GM23338 (cell line): ENCODE data around the gene TEX9. TPM values are rescaled to one million over a fixed set of nuclear protein-coding genes. Genes with fewer than 3 reads are reported as not detected.

Experiments
- ATAC-seq: fragments of 200-7000 bp; cut with Tn5 transposase; 3 replicates; pipeline ENCODE4 v1.9.1; 2020
- DNase-seq: peaks from one replicate; pipeline ENCODE4 v3.0.0-alpha.2; 2015; ENCODE audit warnings: low spot score
- H2AFZ ChIP-seq: fragments of 200-600 bp; sonication (generic); 2 replicates; pipeline ENCODE4 v1.8.0; 2016; ENCODE audit warnings: antibody characterized with exemption, mild to moderate bottlenecking, moderate library complexity
- H3F3A ChIP-seq: fragments of 200-600 bp; sonication (generic); replicated peaks from 2 replicates; pipeline ENCODE4 v1.8.0; 2017; ENCODE audit warnings: antibody characterized with exemption, mixed run types, low read depth
- H3K27ac ChIP-seq: fragments of 200-600 bp; sonication (generic); 2 replicates; pipeline ENCODE4 v1.6.1; 2016; ENCODE audit warnings: low read depth
- H3K27me3 ChIP-seq: fragments of 200-600 bp; sonication (generic); 2 replicates; pipeline ENCODE4 v1.8.0; 2016; ENCODE audit warnings: mild to moderate bottlenecking, mixed run types, moderate library complexity; ENCODE audit not compliant: insufficient read depth
- H3K36me3 ChIP-seq: fragments of 200-600 bp; sonication (generic); 2 replicates; pipeline ENCODE4 v1.8.0; 2016; ENCODE audit warnings: mild to moderate bottlenecking; ENCODE audit not compliant: insufficient read depth
- H3K4me1 ChIP-seq: fragments of 200-600 bp; sonication (generic); 2 replicates; pipeline ENCODE4 v1.8.0; 2016; ENCODE audit warnings: mild to moderate bottlenecking, moderate library complexity; ENCODE audit not compliant: insufficient read depth
- H3K4me2 ChIP-seq: fragments of 200-600 bp; sonication (generic); 2 replicates; pipeline ENCODE4 v1.7.1; 2017; ENCODE audit warnings: mixed run types
- H3K4me3 ChIP-seq: fragments of 200-600 bp; sonication (generic); 2 replicates; pipeline ENCODE4 v1.6.1; 2016; ENCODE audit warnings: mixed run types
- H3K79me2 ChIP-seq: fragments of 200-600 bp; sonication (generic); replicated peaks from 2 replicates; pipeline ENCODE4 v1.8.0; 2017; ENCODE audit warnings: mild to moderate bottlenecking; ENCODE audit not compliant: insufficient read depth
- H3K9me2 ChIP-seq: fragments of 200-600 bp; sonication (generic); 2 replicates; pipeline ENCODE4 v1.8.0; 2017; ENCODE audit not compliant: insufficient read depth
- H4K20me1 ChIP-seq: fragments of 200-600 bp; sonication (generic); replicated peaks from 2 replicates; pipeline ENCODE4 v1.8.0; 2017; ENCODE audit warnings: mild to moderate bottlenecking; ENCODE audit not compliant: insufficient read depth
- H3K27ac Mint-ChIP-seq: 2 replicates; pipeline ENCODE4 v1.8.0; 2020; ENCODE audit warnings: inconsistent platforms, mild to moderate bottlenecking, moderate library complexity, mixed read lengths
- H3K27me3 Mint-ChIP-seq: 3 replicates; pipeline ENCODE4 v1.8.0; 2022; ENCODE audit warnings: low read depth, mild to moderate bottlenecking, moderate library complexity, mixed read lengths, inconsistent platforms; ENCODE audit not compliant: insufficient read depth, poor library complexity
- H3K36me3 Mint-ChIP-seq: 3 replicates; pipeline ENCODE4 v1.8.0; 2021; ENCODE audit warnings: low read depth, mild to moderate bottlenecking, inconsistent platforms, moderate library complexity, mixed read lengths
- H3K4me1 Mint-ChIP-seq: 3 replicates; pipeline ENCODE4 v1.8.0; 2020; ENCODE audit warnings: mild to moderate bottlenecking, inconsistent platforms, mixed read lengths
- H3K4me3 Mint-ChIP-seq: 3 replicates; pipeline ENCODE4 v1.8.0; 2021; ENCODE audit warnings: moderate library complexity, mild to moderate bottlenecking, inconsistent platforms, mixed read lengths
- H3K9me3 Mint-ChIP-seq: 3 replicates; pipeline ENCODE4 v1.8.0; 2020; ENCODE audit warnings: moderate library complexity, mild to moderate bottlenecking, inconsistent platforms, mixed read lengths
- ETS1 ChIP-seq: IDR thresholded peaks from 2 replicates; pipeline ENCODE4 v1.6.1; 2016; ENCODE audit warnings: antibody characterized with exemption
- EZH2 ChIP-seq: fragments of 200-600 bp; sonication (generic); IDR thresholded peaks from one replicate; pipeline ENCODE4 v1.8.0; 2017; ENCODE audit warnings: antibody characterized with exemption, mild to moderate bottlenecking, low read depth; ENCODE audit not compliant: unreplicated experiment
- JUNB ChIP-seq: IDR thresholded peaks from one replicate; pipeline ENCODE4 v1.6.1; 2016; ENCODE audit warnings: antibody characterized with exemption; ENCODE audit not compliant: unreplicated experiment
- POLR2AphosphoS5 ChIP-seq: IDR thresholded peaks from 2 replicates; pipeline ENCODE4 v1.6.1; 2016; ENCODE audit warnings: antibody characterized with exemption, low read depth
- STAT1 ChIP-seq: IDR thresholded peaks from one replicate; pipeline ENCODE4 v1.6.1; 2016; ENCODE audit warnings: antibody characterized with exemption; ENCODE audit not compliant: unreplicated experiment
- ZNF114 ChIP-seq: fragments of 250-450 bp; sonication (Bioruptor Pico); IDR thresholded peaks from 2 replicates; pipeline ENCODE4 v1.5.0; 2020; ENCODE audit warnings: mild to moderate bottlenecking, moderate library complexity
- ZNF331 ChIP-seq: fragments of 250-450 bp; sonication (Bioruptor Pico); IDR thresholded peaks from 2 replicates; pipeline ENCODE4 v1.5.0; 2020; ENCODE audit warnings: low read depth, mild to moderate bottlenecking, moderate library complexity
- ZNF462 ChIP-seq: fragments of 250-450 bp; sonication (Bioruptor Pico); IDR thresholded peaks from 2 replicates; pipeline ENCODE4 v1.5.0; 2020; ENCODE audit warnings: mild to moderate bottlenecking, moderate library complexity
- polyA plus RNA-seq: library from polyadenylated mRNA; unstranded; fragments of >200 nt; fragmentation: Nextera tagmentation; extraction: Ambion mirVana; gene quantifications from 2 replicates; pipeline ENCODE4 v1.2.1, GENCODE V29; 2016
- total RNA-seq: library from RNA; depleted of rRNA; stranded (reverse); fragments of >200 nt; shearing (Covaris generic); gene quantifications from 2 replicates; pipeline ENCODE4 v1.2.3, GENCODE V29; 2014
- TF ChIP-seq, protein P1 (sequence below): IDR thresholded peaks from one replicate; pipeline ENCODE4 v1.6.1; 2018; ENCODE audit warnings: antibody characterized with exemption; ENCODE audit not compliant: unreplicated experiment
- TF ChIP-seq, protein P2 (sequence below), 2 experiments: fragments of 200-600 bp in 1 of 2; sonication (generic) in 1 of 2; conservative IDR thresholded peaks; 2 replicates each; pipeline versions ENCODE4 v1.5.1 to v1.6.1; 2016 to 2017; ENCODE audit warnings: antibody characterized with exemption in 2 of 2, low read depth in 2 of 2, mild to moderate bottlenecking in 2 of 2, moderate library complexity in 1 of 2

Gene TEX9
- total and polyA plus RNA-seq, 2 experiments from 2014 or later = 19.6 to 21.8 TPM

DNA sequence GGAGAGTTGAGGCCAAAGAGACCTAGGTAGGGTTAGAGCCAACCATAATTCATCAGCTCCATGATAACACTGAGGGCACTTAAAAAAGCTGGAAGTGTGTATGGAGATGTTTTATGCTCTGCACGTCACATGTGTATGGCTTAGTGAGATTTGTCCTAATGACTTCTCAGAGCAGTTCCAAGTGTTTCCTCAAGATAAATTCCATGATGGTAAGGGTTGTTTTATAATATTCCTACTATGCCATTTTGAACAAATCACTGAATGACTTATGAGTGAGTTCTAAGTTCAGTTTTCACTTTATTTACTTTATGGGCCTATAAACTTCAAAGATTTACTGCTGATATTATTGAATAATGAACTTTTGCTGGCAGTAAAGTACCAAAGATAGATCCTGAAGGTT lies 28.1 kb downstream of the TEX9 start (continued):
- TF ChIP-seq, protein P1, sequence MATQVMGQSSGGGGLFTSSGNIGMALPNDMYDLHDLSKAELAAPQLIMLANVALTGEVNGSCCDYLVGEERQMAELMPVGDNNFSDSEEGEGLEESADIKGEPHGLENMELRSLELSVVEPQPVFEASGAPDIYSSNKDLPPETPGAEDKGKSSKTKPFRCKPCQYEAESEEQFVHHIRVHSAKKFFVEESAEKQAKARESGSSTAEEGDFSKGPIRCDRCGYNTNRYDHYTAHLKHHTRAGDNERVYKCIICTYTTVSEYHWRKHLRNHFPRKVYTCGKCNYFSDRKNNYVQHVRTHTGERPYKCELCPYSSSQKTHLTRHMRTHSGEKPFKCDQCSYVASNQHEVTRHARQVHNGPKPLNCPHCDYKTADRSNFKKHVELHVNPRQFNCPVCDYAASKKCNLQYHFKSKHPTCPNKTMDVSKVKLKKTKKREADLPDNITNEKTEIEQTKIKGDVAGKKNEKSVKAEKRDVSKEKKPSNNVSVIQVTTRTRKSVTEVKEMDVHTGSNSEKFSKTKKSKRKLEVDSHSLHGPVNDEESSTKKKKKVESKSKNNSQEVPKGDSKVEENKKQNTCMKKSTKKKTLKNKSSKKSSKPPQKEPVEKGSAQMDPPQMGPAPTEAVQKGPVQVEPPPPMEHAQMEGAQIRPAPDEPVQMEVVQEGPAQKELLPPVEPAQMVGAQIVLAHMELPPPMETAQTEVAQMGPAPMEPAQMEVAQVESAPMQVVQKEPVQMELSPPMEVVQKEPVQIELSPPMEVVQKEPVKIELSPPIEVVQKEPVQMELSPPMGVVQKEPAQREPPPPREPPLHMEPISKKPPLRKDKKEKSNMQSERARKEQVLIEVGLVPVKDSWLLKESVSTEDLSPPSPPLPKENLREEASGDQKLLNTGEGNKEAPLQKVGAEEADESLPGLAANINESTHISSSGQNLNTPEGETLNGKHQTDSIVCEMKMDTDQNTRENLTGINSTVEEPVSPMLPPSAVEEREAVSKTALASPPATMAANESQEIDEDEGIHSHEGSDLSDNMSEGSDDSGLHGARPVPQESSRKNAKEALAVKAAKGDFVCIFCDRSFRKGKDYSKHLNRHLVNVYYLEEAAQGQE = no peak
- no peak for TF ChIP-seq ZNF331 (CRISPR knock-in tag)
- TF ChIP-seq STAT1 = no peak
- no peak for TF ChIP-seq ETS1
- TF ChIP-seq, protein P2, sequence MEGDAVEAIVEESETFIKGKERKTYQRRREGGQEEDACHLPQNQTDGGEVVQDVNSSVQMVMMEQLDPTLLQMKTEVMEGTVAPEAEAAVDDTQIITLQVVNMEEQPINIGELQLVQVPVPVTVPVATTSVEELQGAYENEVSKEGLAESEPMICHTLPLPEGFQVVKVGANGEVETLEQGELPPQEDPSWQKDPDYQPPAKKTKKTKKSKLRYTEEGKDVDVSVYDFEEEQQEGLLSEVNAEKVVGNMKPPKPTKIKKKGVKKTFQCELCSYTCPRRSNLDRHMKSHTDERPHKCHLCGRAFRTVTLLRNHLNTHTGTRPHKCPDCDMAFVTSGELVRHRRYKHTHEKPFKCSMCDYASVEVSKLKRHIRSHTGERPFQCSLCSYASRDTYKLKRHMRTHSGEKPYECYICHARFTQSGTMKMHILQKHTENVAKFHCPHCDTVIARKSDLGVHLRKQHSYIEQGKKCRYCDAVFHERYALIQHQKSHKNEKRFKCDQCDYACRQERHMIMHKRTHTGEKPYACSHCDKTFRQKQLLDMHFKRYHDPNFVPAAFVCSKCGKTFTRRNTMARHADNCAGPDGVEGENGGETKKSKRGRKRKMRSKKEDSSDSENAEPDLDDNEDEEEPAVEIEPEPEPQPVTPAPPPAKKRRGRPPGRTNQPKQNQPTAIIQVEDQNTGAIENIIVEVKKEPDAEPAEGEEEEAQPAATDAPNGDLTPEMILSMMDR (conservative IDR thresholded peaks at IDR 0.05; ENCODE audit: low read depth in 2 of 2) = no peak

- H3K4me3 ChIP-seq = no peak overlapping the region
- ATAC-seq = no peak
- H3K36me3 ChIP-seq = no peaks in the 10 kb centered on the region
- Mint-ChIP-seq H3K27me3 (no peaks in the 10 kb centered on the region), H3K9me3 (peaks cover 21% of the 10 kb centered on the region), H3K4me3 (no peak overlapping the region), H3K36me3 (peaks cover 44% of the 10 kb centered on the region), H3K4me1 (peaks cover 4% of the 10 kb centered on the region; the same call in 2 of the 3 replicates), H3K27ac (no peak overlapping the region)
- no peaks in the 10 kb centered on the region for H3F3A ChIP-seq
- no peak for DNase-seq
- H3K27ac ChIP-seq = no peak overlapping the region
- H3K27me3 ChIP-seq = no peaks in the 10 kb centered on the region
- H3K79me2 ChIP-seq = no peaks in the 10 kb centered on the region
- no peaks in the 10 kb centered on the region for H3K9me2 ChIP-seq
- no peak overlapping the region for H3K4me2 ChIP-seq
- no peak overlapping the region for H2AFZ ChIP-seq
- no peaks in the 10 kb centered on the region for H4K20me1 ChIP-seq
- H3K4me1 ChIP-seq = no peaks in the 10 kb centered on the region
- TF ChIP-seq ZNF114 (no peak), ZNF462 (CRISPR knock-in tag) (no peak), EZH2 (no peak), ETS1 (no peak), JUNB (no peak), STAT1 (no peak), POLR2AphosphoS5 (no peak)
These were observed 29.7 kb downstream of the TEX9 start for GRCh38 chr15:56394909-56395308.
